ENCODE results near the gene ELMO3. TPM values are rescaled to one million over a fixed set of nuclear protein-coding genes. Genes with fewer than 3 reads are reported as not detected.

The ELMO3 gene
- total RNA-seq, 1 experiment from 2014 or later = 0.48 TPM

Other genes starting within 250 kb of the ELMO3 start
- gene CES3, start 237.9 kb upstream of the ELMO3 start, total RNA-seq (2014; rRNA removed; shearing (Covaris generic)) = 0.10 TPM in 1 of 2 replicates, not detected in the other
- 0.72 TPM in 1 of 2 replicates, not detected in the other for gene CES4A, start 210.5 kb upstream of the ELMO3 start, total RNA-seq (2014; rRNA removed; shearing (Covaris generic))
- 98.3 and 105 TPM in 2 replicates for gene CBFB, start 170.0 kb upstream of the ELMO3 start, total RNA-seq (2014; rRNA removed; shearing (Covaris generic))
- 13.7 and 18.0 TPM in 2 replicates for gene PHAF1, start 89.2 kb upstream of the ELMO3 start, total RNA-seq (2014; rRNA removed; shearing (Covaris generic))
- 24.0 and 25.6 TPM in 2 replicates for gene B3GNT9, start 48.1 kb upstream of the ELMO3 start, total RNA-seq (2014; rRNA removed; shearing (Covaris generic))
- gene TRADD, start 39.2 kb upstream of the ELMO3 start, total RNA-seq (2014; rRNA removed; shearing (Covaris generic)) = 13.0 and 29.5 TPM in 2 replicates
- gene FBXL8, start 39.2 kb upstream of the ELMO3 start, total RNA-seq (2014; rRNA removed; shearing (Covaris generic)) = 4.2 and 10.2 TPM in 2 replicates
- gene HSF4, start 34.4 kb upstream of the ELMO3 start, total RNA-seq (2014; rRNA removed; shearing (Covaris generic)) = 3.7 and 4.7 TPM in 2 replicates
- 29.4 and 32.3 TPM in 2 replicates for gene NOL3, start 28.6 kb upstream of the ELMO3 start, total RNA-seq (2014; rRNA removed; shearing (Covaris generic))
- gene MATCAP1, start 15.2 kb upstream of the ELMO3 start, total RNA-seq (2014; rRNA removed; shearing (Covaris generic)) = 4.2 and 7.8 TPM in 2 replicates
- 0.39 and 0.60 TPM in 2 replicates for gene EXOC3L1, start 9.0 kb upstream of the ELMO3 start, total RNA-seq (2014; rRNA removed; shearing (Covaris generic))
- gene E2F4, start 7.0 kb upstream of the ELMO3 start, total RNA-seq (2014; rRNA removed; shearing (Covaris generic)) = 67.9 and 75.9 TPM in 2 replicates
- gene TMEM208, start 28.0 kb downstream of the ELMO3 start, total RNA-seq (2014; rRNA removed; shearing (Covaris generic)) = 37.1 and 48.5 TPM in 2 replicates
- gene FHOD1, start 48.4 kb downstream of the ELMO3 start, total RNA-seq (2014; rRNA removed; shearing (Covaris generic)) = 33.6 and 37.2 TPM in 2 replicates
- 0.98 and 1.1 TPM in 2 replicates for gene SLC9A5, start 49.8 kb downstream of the ELMO3 start, total RNA-seq (2014; rRNA removed; shearing (Covaris generic))
- 2.9 and 4.9 TPM in 2 replicates for gene PLEKHG4, start 80.4 kb downstream of the ELMO3 start, total RNA-seq (2014; rRNA removed; shearing (Covaris generic))
- not detected in 2 replicates for gene KCTD19, start 127.6 kb downstream of the ELMO3 start, total RNA-seq (2014; rRNA removed; shearing (Covaris generic))
- not detected in 2 replicates for gene LRRC36, start 127.7 kb downstream of the ELMO3 start, total RNA-seq (2014; rRNA removed; shearing (Covaris generic))
- gene TPPP3, start 194.4 kb downstream of the ELMO3 start, total RNA-seq (2014; rRNA removed; shearing (Covaris generic)) = 0.24 and 0.29 TPM in 2 replicates
- gene ZDHHC1, start 217.3 kb downstream of the ELMO3 start, total RNA-seq (2014; rRNA removed; shearing (Covaris generic)) = 1.4 and 2.0 TPM in 2 replicates
- not detected in 2 replicates for gene HSD11B2, start 232.0 kb downstream of the ELMO3 start, total RNA-seq (2014; rRNA removed; shearing (Covaris generic))

Measured in RPMI7951 (cell line).